GM23248 (cell line): ENCODE measurements around the gene MYG1.

Experiments
- EZH2 ChIP-seq: fragments of 200-600 bp; sonication (generic); IDR thresholded peaks from 2 replicates; pipeline ENCODE4 v1.6.1; 2018; ENCODE audit warnings: antibody characterized with exemption, mild to moderate bottlenecking; ENCODE audit not compliant: insufficient read depth, poor library complexity, severe bottlenecking
- EZH2phosphoT487 ChIP-seq: fragments of 200-600 bp; sonication (generic); IDR thresholded peaks from 2 replicates; pipeline ENCODE4 v1.6.1; 2018; ENCODE audit warnings: antibody characterized with exemption, moderate library complexity, mild to moderate bottlenecking, low read depth; ENCODE audit not compliant: insufficient read depth

DNA sequence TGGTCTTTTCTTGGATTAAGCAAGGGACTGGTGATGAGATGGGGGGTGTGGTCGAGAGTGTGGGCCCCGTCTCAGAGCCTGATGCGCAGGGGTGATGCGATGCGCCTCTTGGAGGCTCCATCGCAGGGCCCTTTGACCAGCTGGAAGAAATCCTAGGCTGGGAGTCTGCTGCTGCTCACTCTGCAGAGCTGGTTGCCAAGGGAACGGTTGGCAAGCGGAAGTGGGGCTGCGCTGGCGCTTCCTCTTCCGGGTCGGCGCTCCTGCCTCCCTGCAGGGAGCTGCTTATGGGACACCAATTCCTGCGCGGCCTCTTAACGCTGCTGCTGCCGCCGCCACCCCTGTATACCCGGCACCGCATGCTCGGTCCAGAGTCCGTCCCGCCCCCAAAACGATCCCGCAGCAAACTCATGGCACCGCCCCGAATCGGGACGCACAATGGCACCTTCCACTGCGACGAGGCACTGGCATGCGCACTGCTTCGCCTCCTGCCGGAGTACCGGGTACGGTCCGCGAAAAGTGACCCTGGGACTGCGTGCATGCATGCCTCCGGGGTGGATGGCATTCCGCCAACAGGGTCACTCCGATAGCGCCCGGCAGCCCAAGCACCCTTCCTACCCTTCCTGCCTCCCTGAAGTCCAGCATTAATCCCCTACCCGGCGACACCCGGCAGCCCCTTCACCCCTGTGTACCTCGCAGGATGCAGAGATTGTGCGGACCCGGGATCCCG is at the start of gene MYG1:
- TF ChIP-seq EZH2: no peak
- no peak for TF ChIP-seq EZH2phosphoT487
